Measurements from ENCODE around the gene RASSF8.
A peak's percentile ranks its signal among the peaks of the same experiment; 100 is the strongest.

RASSF8 gene

GRCh38 chr12:25965682-25966081 lies 7.2 kb downstream of the RASSF8 start:
- Mint-ChIP-seq H3K4me3 (no peak overlapping the region), H3K4me1 (peaks cover 43% of the 10 kb centered on the region), H3K36me3 (ENCODE audit: low read depth) (peaks cover 19% of the 10 kb centered on the region), H3K27ac (no peak overlapping the region), H3K9me3 (no peaks in the 10 kb centered on the region), H3K27me3 (ENCODE audit: low read depth) (no peaks in the 10 kb centered on the region)
- TF ChIP-seq CTCF (IDR thresholded peaks at IDR 0.05; ENCODE audit: unreplicated experiment in 3 of 3) = no peak

GRCh38 chr12:25970082-25970481 lies 11.6 kb downstream of the RASSF8 start:
- Mint-ChIP-seq H3K4me3 (no peak overlapping the region), H3K36me3 (ENCODE audit: low read depth) (peaks cover 10% of the 10 kb centered on the region), H3K27ac (no peak overlapping the region), H3K27me3 (ENCODE audit: low read depth) (no peaks in the 10 kb centered on the region), H3K9me3 (no peaks in the 10 kb centered on the region), H3K4me1 (peaks cover 38% of the 10 kb centered on the region)
- no peak for TF ChIP-seq CTCF (IDR thresholded peaks at IDR 0.05; ENCODE audit: unreplicated experiment in 3 of 3)

GRCh38 chr12:25970916-25971653 lies 12.6 kb downstream of the RASSF8 start:
- peaks cover 46% of the 10 kb centered on the region for H3K4me1 Mint-ChIP-seq
- H3K4me3 Mint-ChIP-seq = no peak overlapping the region
- H3K27me3 Mint-ChIP-seq (ENCODE audit: low read depth) = no peaks in the 10 kb centered on the region
- no peak overlapping the region for H3K27ac Mint-ChIP-seq
- peaks cover 5% of the 10 kb centered on the region for H3K36me3 Mint-ChIP-seq (ENCODE audit: low read depth)
- TF ChIP-seq CTCF (IDR thresholded peaks at IDR 0.05; ENCODE audit: unreplicated experiment in 3 of 3) = peak in 2 of 3 experiments; percentile 18 to 24
- no peaks in the 10 kb centered on the region for H3K9me3 Mint-ChIP-seq

GRCh38 chr12:25971654-25972041 lies 13.2 kb downstream of the RASSF8 start:
- H3K36me3 Mint-ChIP-seq (ENCODE audit: low read depth) = peaks cover 7% of the 10 kb centered on the region
- no peak for TF ChIP-seq CTCF (IDR thresholded peaks at IDR 0.05; ENCODE audit: unreplicated experiment in 3 of 3)

GRCh38 chr12:25972783-25973182 lies 14.3 kb downstream of the RASSF8 start:
- Mint-ChIP-seq H3K27me3 (ENCODE audit: low read depth) (no peaks in the 10 kb centered on the region), H3K36me3 (ENCODE audit: low read depth) (peaks cover 9% of the 10 kb centered on the region), H3K4me3 (no peak overlapping the region), H3K9me3 (no peaks in the 10 kb centered on the region), H3K27ac (no peak overlapping the region), H3K4me1 (peaks cover 59% of the 10 kb centered on the region)
- TF ChIP-seq CTCF (IDR thresholded peaks at IDR 0.05; ENCODE audit: unreplicated experiment in 3 of 3) = no peak

More at GRCh38 chr12:25971654-25972041, 13.2 kb downstream of the RASSF8 start:
- no peaks in the 10 kb centered on the region for H3K27me3 Mint-ChIP-seq (ENCODE audit: low read depth)
- no peak overlapping the region for H3K4me3 Mint-ChIP-seq
- H3K9me3 Mint-ChIP-seq = no peaks in the 10 kb centered on the region
- H3K4me1 Mint-ChIP-seq = peaks cover 48% of the 10 kb centered on the region
- no peak overlapping the region for H3K27ac Mint-ChIP-seq

- Mint-ChIP-seq H3K27me3 (ENCODE audit: low read depth) (no peaks in the 10 kb centered on the region), H3K9me3 (no peaks in the 10 kb centered on the region), H3K4me1 (peaks cover 61% of the 10 kb centered on the region), H3K36me3 (ENCODE audit: low read depth) (peaks cover 8% of the 10 kb centered on the region), H3K27ac (peak overlapping the region in 1 of 3 experiments; percentile 46), H3K4me3 (no peak overlapping the region)
- TF ChIP-seq CTCF (IDR thresholded peaks at IDR 0.05; ENCODE audit: unreplicated experiment in 3 of 3) = no peak
Measured at GRCh38 chr12:25975179-25975578, 16.7 kb downstream of the RASSF8 start.

Measured in nephron (organoid).